Measurements from ENCODE around the gene DEPDC5. TPM values are rescaled to one million over a fixed set of nuclear protein-coding genes. Genes with fewer than 3 reads are reported as not detected.

The DEPDC5 gene
- total and polyA plus RNA-seq, 2 of the 8 experiments (the other 6 are each of a cell fraction or from before 2014, with no cell fraction given): 18.3 to 26.5 TPM

GRCh38 chr22:31736458-31736857 is 17.4 kb upstream of the DEPDC5 start (continued):
- TF ChIP-seq CHD7 (IDR thresholded peaks at IDR 0.05; ENCODE audit: insufficient replicate concordance, low read length): no peak
- TF ChIP-seq KDM4A (IDR thresholded peaks at IDR 0.05; ENCODE audit: low read depth, low read length, severe bottlenecking): no peak
- no peak for TF ChIP-seq CBX5 (IDR thresholded peaks at IDR 0.05; ENCODE audit: low read depth, low read length)
- TF ChIP-seq JUN (IDR thresholded peaks at IDR 0.05; ENCODE audit: low read depth, low read length): no peak
- TF ChIP-seq CHD2 (IDR thresholded peaks at IDR 0.05; ENCODE audit: low read length): no peak
- TF ChIP-seq, protein P1, sequence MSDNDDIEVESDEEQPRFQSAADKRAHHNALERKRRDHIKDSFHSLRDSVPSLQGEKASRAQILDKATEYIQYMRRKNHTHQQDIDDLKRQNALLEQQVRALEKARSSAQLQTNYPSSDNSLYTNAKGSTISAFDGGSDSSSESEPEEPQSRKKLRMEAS (IDR thresholded peaks at IDR 0.05): no peak
- no peak for TF ChIP-seq BACH1 (IDR thresholded peaks at IDR 0.05; ENCODE audit: low read length)
- TF ChIP-seq CTBP2 (IDR thresholded peaks at IDR 0.05; ENCODE audit: borderline replicate concordance, insufficient read depth, insufficient read length, low read length): no peak
- TF ChIP-seq POLR2A (IDR thresholded peaks at IDR 0.05; ENCODE audit: control extremely low read depth in 1 of 2, low read depth in 2 of 2, low read length in 2 of 2): no peak
- no peak for TF ChIP-seq BCL11A (IDR thresholded peaks at IDR 0.05; ENCODE audit: low read depth in 2 of 2, low read length in 2 of 2)
- no peak for TF ChIP-seq HDAC6 (IDR thresholded peaks at IDR 0.05; ENCODE audit: low read depth, low read length)
